ENCODE data around the gene SMG6.
"Not testable (repeated sequence)": the region's sequence is repeated elsewhere in the genome, so short reads cannot be mapped to it uniquely, and the experiment has no call there.

DNA sequence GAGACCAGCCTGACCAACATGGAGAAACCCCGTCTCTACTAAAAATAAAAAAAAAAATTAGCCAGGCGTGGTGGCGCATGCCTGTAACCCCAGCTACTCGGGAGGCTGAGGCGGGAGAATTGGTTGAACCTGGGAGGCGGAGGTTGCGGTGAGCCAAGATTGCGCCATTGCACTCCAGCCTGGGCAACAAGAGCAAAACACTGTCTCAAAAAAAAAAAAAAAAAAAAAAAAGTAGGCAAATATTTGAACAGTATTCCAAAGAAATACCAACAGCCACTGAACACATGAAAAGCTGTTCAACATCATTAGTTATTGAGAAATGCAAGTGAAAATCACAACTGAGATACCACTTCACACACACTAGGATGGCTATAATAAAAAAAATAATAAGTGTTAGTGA lies 160.9 kb downstream of the SMG6 start:
- TF ChIP-seq, protein P1, sequence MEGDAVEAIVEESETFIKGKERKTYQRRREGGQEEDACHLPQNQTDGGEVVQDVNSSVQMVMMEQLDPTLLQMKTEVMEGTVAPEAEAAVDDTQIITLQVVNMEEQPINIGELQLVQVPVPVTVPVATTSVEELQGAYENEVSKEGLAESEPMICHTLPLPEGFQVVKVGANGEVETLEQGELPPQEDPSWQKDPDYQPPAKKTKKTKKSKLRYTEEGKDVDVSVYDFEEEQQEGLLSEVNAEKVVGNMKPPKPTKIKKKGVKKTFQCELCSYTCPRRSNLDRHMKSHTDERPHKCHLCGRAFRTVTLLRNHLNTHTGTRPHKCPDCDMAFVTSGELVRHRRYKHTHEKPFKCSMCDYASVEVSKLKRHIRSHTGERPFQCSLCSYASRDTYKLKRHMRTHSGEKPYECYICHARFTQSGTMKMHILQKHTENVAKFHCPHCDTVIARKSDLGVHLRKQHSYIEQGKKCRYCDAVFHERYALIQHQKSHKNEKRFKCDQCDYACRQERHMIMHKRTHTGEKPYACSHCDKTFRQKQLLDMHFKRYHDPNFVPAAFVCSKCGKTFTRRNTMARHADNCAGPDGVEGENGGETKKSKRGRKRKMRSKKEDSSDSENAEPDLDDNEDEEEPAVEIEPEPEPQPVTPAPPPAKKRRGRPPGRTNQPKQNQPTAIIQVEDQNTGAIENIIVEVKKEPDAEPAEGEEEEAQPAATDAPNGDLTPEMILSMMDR (IDR thresholded peaks at IDR 0.05): not testable (repeated sequence)
- TF ChIP-seq, protein P2, sequence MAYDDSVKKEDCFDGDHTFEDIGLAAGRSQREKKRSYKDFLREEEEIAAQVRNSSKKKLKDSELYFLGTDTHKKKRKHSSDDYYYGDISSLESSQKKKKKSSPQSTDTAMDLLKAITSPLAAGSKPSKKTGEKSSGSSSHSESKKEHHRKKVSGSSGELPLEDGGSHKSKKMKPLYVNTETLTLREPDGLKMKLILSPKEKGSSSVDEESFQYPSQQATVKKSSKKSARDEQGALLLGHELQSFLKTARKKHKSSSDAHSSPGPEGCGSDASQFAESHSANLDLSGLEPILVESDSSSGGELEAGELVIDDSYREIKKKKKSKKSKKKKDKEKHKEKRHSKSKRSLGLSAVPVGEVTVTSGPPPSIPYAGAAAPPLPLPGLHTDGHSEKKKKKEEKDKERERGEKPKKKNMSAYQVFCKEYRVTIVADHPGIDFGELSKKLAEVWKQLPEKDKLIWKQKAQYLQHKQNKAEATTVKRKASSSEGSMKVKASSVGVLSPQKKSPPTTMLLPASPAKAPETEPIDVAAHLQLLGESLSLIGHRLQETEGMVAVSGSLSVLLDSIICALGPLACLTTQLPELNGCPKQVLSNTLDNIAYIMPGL (CRISPR knock-in tag; IDR thresholded peaks at IDR 0.05): not testable (repeated sequence)
- TF ChIP-seq, protein P3, sequence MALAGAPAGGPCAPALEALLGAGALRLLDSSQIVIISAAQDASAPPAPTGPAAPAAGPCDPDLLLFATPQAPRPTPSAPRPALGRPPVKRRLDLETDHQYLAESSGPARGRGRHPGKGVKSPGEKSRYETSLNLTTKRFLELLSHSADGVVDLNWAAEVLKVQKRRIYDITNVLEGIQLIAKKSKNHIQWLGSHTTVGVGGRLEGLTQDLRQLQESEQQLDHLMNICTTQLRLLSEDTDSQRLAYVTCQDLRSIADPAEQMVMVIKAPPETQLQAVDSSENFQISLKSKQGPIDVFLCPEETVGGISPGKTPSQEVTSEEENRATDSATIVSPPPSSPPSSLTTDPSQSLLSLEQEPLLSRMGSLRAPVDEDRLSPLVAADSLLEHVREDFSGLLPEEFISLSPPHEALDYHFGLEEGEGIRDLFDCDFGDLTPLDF (CRISPR knock-in tag; IDR thresholded peaks at IDR 0.05): not testable (repeated sequence)
- not testable (repeated sequence) for TF ChIP-seq NR2C2 (CRISPR knock-in tag; IDR thresholded peaks at IDR 0.05); CBFB (CRISPR knock-in tag; IDR thresholded peaks at IDR 0.05; ENCODE audit: low read depth); CREM (CRISPR knock-in tag; IDR thresholded peaks at IDR 0.05); SMAD4 (CRISPR knock-in tag; IDR thresholded peaks at IDR 0.05); ZNF671 (CRISPR knock-in tag; IDR thresholded peaks at IDR 0.05); GABPB1 (CRISPR knock-in tag; IDR thresholded peaks at IDR 0.05); SP1 (CRISPR knock-in tag; conservative IDR thresholded peaks at IDR 0.05)
- TF ChIP-seq, protein P4, sequence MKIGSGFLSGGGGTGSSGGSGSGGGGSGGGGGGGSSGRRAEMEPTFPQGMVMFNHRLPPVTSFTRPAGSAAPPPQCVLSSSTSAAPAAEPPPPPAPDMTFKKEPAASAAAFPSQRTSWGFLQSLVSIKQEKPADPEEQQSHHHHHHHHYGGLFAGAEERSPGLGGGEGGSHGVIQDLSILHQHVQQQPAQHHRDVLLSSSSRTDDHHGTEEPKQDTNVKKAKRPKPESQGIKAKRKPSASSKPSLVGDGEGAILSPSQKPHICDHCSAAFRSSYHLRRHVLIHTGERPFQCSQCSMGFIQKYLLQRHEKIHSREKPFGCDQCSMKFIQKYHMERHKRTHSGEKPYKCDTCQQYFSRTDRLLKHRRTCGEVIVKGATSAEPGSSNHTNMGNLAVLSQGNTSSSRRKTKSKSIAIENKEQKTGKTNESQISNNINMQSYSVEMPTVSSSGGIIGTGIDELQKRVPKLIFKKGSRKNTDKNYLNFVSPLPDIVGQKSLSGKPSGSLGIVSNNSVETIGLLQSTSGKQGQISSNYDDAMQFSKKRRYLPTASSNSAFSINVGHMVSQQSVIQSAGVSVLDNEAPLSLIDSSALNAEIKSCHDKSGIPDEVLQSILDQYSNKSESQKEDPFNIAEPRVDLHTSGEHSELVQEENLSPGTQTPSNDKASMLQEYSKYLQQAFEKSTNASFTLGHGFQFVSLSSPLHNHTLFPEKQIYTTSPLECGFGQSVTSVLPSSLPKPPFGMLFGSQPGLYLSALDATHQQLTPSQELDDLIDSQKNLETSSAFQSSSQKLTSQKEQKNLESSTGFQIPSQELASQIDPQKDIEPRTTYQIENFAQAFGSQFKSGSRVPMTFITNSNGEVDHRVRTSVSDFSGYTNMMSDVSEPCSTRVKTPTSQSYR (CRISPR knock-in tag; IDR thresholded peaks at IDR 0.05): not testable (repeated sequence)
- TF ChIP-seq, protein P5, sequence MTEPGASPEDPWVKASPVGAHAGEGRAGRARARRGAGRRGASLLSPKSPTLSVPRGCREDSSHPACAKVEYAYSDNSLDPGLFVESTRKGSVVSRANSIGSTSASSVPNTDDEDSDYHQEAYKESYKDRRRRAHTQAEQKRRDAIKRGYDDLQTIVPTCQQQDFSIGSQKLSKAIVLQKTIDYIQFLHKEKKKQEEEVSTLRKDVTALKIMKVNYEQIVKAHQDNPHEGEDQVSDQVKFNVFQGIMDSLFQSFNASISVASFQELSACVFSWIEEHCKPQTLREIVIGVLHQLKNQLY (CRISPR knock-in tag; IDR thresholded peaks at IDR 0.05): not testable (repeated sequence)
- TF ChIP-seq, protein P6, sequence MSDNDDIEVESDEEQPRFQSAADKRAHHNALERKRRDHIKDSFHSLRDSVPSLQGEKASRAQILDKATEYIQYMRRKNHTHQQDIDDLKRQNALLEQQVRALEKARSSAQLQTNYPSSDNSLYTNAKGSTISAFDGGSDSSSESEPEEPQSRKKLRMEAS (CRISPR knock-in tag; IDR thresholded peaks at IDR 0.05): not testable (repeated sequence)

Measured in WTC11 (cell line).